ENCODE measurements around the gene YIF1A. TPM values are rescaled to one million over a fixed set of nuclear protein-coding genes. Genes with fewer than 3 reads are reported as not detected.
A peak's percentile ranks its signal among the peaks of the same experiment; 100 is the strongest.
"Not testable (repeated sequence)": the region's sequence is repeated elsewhere in the genome, so short reads cannot be mapped to it uniquely, and the experiment has no call there.

Gene YIF1A
- polyA plus RNA-seq, 1 donor = 48.9 TPM

DNA sequence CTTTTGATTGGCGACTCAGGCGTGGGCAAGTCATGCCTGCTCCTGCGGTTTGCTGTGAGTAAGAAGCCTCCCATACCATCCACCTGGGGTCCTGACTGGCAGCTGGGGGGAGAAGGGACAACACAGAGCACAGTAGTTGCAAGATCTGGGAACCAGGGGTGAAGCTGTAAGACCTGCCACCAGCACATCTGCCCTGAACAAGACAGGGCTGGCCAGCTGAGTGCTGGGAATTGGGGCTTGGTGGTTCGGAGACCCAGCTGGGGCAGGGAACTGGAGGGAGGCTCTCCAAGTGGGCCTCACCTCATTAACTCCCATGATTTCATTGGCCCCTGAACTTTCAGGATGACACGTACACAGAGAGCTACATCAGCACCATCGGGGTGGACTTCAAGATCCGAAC lies 17.1 kb downstream of the YIF1A start:
- DNase-seq (ENCODE audit: low read depth) = no peak

DNA sequence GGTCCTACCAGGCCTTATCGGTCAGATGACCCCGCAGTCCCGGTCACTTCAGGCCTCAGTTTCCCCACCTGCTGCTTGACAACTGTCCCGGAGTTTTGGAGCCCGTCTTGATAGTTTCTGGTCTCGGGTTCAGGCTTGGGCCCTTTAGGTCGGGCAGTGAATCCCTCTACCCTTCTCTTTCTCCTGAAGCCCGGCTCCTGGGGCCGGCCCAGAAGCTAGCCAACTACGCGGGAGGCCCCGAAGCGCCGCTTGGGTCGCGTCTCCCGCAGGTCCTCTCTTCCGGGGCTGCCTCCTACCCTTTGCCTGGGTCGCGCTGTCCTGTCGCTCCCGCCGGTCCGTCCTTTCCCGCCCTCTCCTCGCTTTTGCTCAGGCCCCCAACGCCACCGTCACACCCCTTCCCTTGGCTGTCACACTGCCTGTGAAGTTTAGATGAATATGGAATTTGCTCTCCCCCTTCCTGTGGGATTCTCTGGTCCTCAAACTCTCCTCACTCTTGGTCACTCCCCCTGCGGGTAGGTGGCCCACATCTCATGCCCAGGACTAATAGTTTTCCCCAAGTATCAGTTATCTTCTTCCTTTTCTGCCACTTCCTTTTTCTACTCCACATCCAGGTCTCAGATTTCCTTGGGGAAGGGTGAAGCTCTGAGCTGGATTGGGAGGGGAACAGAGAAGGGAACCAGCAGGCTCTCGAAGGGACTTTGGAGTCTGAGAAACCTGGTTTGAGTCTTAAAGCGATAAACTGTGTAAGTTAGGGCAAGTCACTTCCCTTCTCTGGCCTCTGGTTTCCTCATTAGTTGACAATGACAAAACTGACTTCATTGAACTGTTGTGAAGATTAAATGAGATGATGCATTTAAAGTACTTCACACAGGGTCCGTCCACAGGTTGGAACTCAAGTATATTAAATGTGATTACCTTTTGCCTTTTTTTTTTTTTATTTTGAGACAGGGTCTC lies 19.7 kb downstream of the YIF1A start:
- DNase-seq (ENCODE audit: low read depth) = no peak

DNA sequence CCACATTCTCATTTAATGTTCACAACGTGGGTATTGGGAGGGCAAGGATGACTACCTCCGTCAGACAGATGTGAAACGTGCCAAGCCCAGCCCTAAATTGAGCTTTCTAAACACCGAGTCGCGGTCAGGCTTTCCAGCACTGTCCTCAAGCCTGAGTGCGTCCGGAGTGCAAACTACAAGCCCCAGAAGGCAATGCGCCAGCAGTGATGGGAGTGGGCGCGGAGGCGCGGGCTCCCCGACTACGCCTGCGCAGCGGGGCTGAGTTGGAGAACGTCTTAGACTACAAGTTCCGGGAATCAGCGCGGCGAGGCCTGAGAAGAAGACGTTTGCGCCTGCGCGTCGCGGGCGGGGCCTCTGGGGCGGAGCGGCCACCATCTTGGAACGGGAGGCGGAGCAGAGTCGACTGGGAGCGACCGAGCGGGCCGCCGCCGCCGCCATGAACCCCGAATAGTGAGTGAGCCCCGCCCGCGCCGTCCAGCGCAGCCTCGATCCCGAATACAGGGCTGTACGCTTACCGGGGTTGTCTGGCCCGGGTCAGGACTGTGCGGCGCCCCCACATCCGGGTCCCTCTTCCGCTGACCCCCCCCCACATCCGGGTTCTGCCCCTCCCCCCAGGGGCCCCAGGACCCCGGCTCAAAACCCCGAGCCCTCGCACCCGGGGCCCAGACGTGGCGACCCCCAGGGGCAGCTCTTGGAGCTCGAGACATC lies 20.5 kb downstream of the YIF1A start, which contains the start of gene RAB1B:
Gene RAB1B (plus strand): TSS at position 396 of the 708 bp plus-strand sequence. CDS start 41 bp downstream, at position 437.
- peak; percentile 99 for DNase-seq (ENCODE audit: low read depth)

DNA sequence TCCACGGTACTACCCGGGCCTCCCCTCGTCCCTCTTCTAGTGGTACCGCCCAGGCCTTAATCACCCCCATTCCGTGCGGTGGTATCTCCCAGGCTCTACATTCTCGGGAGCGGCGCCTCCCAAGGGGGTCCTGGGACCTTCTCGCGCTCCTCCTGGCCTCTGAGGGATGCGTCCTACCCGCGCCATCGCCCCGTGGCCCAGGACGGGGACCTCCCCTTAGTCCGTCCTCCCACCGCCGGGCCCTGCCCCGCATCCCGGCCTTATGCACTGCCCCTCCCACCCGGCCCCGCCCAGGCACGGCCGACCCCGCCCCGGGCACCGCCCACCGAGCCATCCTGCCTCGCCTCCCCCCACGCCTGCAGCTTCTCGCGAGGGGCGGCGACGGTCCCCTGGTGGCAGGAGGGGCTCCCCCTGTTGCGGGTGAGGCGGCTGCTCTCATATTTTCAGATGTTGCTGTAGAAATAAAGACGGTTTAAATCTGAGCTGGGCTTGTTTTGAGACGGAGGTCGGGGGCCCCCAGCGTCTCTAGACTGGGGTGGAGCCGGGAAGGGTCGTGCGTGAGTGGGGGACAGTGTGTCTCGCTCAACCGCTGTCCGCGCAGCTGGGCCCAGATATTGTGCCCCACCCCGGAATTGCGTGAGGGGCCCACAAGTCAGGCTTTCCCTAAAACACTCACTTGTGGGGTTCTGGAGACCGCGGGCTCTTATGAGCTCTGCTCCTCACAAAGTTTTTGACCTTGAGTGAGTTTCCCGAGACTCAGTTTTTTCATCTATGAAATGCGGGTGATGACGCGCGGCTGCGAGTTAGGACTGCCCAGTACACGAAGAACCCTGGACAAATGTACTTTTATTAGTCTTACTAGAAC lies 21.3 kb downstream of the YIF1A start:
- peak; percentile 51 for DNase-seq (ENCODE audit: low read depth)

DNA sequence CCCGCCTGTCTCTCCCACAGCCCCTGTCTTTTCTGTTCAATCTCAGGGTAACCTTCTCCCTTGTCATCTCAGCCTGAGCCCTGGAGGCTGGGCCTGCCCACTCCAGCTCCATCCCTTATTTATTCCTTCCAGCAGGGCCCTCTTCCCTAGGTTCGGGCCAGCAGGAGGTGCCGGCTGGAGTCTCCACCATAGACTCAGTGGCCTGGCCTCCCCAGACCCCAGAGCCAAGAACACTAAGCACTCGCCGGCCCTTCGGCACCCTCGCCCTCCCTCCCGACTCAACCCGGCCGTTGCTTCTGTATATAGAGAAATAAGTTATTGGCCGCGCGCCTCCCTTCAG lies 21.9 kb downstream of the YIF1A start:
- DNase-seq (ENCODE audit: low read depth) = no peak

DNA sequence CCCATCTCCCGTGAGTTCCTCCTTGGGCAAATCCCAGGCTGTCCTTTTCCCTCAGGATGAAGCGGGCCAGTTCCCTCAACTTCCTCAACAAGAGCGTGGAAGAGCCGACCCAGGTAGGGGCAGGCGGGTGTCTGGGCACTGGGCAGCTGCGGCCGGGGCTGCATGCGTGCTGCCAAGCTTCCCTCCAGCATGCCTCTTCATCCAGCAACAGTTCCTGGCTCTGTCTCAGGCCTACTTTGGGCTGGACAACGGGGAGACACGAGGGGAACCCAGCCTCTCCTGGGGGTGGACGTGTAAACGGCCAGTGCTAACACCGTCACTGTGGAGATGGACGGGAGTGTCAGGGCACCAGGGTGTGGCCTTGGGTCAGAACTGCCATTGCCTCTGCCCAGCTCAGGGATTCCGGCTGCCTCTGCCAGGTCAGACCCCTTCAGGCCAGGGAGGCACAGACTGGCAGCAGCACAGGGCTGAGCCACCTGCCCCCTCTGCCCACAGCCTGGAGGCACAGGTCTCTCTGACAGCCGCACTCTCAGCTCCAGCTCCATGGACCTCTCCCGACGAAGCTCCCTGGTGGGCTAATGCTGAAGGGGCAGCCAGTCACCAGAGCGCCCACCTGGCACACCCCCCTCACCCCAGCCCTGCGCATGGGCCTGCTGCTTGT lies 22.4 kb downstream of the YIF1A start:
- no peak for DNase-seq (ENCODE audit: low read depth)

DNA sequence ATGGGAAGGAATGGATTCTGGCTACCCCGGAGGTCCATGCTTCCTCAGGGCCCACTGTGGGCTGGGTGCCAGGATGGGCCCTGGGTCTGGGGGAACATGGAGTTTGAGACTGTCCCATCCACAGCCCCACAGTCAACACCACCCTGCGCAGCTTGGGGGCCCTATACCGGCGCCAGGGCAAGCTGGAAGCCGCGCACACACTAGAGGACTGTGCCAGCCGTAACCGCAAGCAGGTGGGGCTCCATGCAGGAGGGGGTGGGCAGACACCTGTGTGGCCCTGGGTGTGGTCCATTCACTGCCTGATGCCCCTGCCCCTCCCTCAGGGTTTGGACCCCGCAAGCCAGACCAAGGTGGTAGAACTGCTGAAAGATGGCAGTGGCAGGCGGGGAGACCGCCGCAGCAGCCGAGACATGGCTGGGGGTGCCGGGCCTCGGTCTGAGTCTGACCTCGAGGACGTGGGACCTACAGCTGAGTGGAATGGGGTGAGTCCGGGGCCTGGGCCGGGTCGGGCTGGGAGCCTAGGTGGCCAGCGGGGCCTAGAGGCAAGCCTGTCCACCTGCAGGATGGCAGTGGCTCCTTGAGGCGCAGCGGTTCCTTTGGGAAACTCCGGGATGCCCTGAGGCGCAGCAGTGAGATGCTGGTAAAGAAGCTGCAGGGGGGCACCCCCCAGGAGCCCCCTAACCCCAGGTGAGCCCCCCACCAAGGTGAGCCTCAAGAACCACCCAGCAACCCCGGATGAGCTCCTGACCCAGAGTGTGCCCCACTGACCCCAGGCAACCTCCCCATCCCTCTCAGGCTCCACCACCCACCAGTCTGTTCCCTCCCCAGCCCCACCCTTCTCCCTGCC lies 23.2 kb downstream of the YIF1A start:
- no peak for DNase-seq (ENCODE audit: low read depth)

DNA sequence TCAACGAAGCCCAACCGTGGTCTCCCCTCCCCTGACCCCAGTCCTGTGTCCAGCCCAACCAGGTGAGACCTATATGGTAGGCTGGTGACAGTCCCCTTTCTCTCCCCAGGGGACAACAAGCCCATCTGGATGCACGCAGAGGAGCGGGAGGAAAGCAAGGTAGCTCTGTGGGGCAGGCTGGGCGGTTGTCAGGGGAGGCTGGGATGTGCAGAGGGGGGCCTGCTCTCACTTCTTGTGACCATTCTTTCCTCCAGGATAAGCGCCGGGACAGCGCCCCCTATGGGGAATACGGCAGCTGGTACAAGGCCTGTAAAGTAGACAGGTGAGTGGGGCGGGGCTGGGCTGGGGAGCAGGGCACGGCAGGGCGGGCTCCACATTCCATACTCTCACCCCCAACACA lies 24.0 kb downstream of the YIF1A start:
- no peak for DNase-seq (ENCODE audit: low read depth)

DNA sequence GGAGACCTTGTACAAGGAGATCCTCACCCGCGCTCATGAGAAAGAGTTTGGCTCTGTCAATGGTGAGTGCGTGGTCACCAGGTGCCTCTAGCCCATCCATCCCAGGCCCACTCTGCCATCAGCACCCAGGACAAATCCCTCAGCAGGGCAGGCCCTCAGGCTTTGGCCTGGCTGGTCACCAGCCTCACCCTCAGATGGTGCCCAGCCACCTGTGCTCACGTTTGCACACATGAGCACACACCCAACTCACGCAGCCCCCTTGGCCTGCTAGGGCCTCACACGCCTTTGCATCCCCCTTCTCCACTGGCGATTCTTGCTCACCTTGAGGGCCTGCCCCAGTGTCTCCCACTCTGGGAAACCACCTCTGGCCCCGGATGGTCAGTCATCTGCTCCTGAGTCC lies 24.6 kb downstream of the YIF1A start:
- no peak for DNase-seq (ENCODE audit: low read depth)

DNA sequence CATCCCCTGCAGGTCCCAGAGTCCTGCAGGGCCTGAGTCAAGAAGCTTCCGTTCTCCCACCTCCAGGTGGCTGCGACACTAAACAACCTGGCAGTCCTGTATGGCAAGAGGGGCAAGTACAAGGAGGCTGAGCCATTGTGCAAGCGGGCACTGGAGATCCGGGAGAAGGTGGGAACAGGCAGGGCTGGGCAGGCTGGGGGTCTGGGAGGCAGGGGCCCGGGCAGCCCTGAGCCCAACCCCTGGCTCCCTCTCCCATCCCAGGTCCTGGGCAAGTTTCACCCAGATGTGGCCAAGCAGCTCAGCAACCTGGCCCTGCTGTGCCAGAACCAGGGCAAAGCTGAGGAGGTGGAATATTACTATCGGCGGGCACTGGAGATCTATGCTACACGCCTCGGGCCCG lies 25.2 kb downstream of the YIF1A start:
- no peak for DNase-seq (ENCODE audit: low read depth)

DNA sequence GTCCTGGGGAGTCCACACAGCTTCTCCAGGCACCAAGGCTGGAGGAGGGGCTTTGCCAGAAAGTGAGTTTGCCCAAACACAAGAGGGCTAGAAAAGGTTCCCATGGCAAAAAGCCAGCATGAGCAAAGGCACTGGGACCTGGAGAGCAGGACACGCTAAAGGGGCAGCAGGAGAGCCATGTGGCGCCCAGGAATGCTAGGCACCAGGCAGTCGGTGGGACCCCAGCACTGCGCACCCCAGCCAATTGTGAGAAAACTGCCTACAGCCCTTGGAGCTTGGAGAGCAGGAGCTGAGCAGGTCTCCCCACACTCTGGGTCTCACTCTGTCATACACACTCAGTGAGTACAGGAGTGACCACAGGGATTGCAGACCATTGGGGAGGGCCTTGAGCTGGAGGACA lies 25.7 kb downstream of the YIF1A start:
- no peak for DNase-seq (ENCODE audit: low read depth)

DNA sequence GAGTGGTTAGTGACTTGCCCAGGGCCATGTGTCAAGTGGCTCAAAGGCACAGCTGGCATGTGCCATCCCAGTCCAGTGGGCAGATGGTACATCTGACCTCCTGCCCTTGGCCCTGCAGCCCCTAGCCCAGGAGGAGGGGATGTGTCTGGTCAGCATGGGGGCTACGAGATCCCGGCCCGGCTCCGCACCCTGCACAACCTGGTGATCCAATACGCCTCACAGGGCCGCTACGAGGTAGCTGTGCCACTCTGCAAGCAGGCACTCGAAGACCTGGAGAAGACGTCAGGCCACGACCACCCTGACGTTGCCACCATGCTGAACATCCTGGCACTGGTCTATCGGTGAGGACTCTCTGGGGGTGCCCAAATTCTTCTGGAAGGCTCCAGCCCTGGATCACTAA lies 26.2 kb downstream of the YIF1A start:
- no peak for DNase-seq (ENCODE audit: low read depth)

DNA sequence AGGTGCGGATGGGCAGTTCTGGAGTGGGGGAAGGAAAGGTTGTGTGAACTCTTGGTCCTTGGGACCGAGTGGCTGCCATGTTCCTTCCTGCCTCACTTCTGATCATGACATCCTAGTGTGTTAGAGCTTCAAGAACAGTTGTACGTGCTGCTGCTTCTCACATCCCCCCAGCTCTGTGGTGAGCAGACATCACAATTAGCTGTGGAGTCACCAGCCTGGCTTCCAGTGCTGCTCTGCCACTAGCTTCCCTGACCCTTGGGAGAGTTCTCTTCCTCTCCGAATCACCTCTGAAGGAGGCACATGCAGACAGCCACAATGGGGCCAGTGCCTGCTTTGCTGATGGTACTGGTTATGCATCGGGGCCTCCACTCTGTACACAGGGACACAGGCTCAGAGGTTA lies 26.8 kb downstream of the YIF1A start:
- DNase-seq (ENCODE audit: low read depth) = no peak

DNA sequence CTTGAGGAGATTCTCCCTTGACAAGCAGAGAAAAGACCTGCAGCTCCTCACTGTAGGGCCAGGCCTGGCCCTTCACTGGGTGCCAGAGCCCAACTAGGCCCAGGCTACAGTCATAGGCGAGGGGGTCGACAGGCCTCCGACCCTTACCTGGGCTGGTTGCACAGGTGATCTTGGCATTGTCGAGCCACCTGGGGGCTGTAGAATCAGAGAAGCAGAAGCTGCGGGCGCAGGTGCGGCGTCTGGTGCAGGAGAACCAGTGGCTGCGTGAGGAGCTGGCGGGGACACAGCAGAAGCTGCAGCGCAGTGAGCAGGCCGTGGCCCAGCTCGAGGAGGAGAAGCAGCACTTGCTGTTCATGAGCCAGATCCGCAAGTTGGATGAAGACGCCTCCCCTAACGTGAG lies 27.4 kb downstream of the YIF1A start:
- no peak for DNase-seq (ENCODE audit: low read depth)

DNA sequence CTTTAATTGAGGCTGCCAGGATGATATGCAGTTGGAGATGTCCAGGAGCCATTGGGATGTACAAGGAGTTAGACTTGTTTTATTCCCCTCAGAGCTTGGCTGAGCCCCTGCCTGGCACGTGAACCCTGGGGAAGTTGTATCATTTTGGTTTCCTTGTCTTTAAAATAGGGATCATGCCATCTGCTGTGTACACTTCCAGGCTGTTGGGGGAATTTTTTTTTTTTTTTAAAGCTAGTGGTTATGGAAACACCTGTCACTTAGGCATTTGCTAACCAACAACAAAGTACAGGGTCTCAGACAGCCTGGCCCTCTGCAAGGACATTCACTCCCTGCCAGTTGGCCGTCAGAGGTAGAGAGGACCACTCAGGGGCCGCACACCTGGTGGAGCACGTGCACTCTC lies 29.0 kb downstream of the YIF1A start:
- DNase-seq (ENCODE audit: low read depth) = no peak

DNA sequence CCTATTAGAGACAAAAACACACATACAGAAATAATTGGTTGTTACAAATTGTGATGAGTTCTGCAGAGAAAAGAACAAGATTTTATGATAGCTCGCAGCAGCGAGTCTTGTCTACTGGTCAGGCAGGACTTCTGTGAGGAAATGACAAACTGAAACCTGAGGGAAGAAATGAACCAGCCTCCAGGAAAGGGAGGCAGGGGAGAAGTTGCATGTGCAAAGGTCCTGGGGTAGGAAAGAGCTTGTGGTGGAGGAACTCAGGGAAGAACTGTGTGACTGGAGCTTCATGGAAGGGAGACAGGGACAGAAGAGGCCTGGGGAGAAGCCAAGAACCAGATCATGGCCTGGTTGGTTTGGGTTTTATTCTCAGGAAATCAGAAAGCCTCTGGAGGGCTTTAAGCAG lies 29.7 kb downstream of the YIF1A start:
- DNase-seq (ENCODE audit: low read depth) = no peak

DNA sequence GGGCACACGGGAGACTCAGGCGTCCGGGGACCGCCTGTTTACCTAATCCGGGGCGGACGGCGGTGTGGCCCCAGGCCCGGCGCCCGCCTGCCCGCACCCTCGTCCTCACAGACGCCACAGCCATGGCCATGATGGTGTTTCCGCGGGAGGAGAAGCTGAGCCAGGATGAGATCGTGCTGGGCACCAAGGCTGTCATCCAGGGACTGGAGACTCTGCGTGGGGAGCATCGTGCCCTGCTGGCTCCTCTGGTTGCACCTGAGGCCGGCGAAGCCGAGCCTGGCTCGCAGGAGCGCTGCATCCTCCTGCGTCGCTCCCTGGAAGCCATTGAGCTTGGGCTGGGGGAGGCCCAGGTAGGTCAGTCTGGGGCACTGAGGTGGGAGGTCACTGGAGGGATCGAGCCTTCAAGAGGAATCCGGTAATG lies 30.5 kb downstream of the YIF1A start:
- no peak for DNase-seq (ENCODE audit: low read depth)

DNA sequence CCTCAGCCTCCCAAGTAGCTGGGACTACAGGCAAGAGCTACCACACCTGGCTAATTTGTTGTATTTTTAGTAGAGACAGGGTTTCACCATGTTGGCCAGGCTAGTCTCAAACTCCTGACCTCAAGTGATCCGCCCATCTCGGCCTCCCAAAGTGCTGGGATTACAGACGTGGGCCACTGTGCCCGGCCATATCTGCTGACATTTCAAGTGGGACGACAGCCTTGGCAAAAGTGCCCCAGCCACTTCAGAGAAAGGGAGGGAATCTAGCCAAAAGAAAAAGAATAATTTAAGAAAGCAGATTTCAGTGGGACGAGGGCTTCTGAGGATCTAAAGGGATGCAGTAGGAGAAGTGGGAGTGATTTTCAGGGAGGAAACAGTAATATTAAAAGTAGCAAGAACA lies 35.9 kb downstream of the YIF1A start:
- DNase-seq (ENCODE audit: low read depth) = not testable (repeated sequence)

DNA sequence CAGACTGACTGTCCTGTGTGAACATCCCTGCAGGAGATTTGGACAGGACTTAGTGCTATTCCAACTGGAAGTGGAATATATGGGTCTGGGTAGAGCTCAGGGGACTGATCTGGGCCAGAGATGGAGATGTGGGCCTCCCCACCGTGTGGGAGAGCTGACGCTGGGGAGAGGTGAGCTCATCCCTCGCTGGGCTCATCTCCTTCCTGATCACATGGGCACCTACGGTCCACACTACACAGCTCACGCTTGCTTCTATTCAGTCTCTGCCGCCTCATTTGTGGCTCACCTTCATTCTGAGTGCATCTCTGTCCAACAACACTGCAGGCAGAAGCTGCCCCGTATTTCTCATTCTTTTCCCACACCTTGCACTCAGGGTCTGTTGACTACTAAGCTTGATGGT lies 37.1 kb downstream of the YIF1A start:
- no peak for DNase-seq (ENCODE audit: low read depth)

DNA sequence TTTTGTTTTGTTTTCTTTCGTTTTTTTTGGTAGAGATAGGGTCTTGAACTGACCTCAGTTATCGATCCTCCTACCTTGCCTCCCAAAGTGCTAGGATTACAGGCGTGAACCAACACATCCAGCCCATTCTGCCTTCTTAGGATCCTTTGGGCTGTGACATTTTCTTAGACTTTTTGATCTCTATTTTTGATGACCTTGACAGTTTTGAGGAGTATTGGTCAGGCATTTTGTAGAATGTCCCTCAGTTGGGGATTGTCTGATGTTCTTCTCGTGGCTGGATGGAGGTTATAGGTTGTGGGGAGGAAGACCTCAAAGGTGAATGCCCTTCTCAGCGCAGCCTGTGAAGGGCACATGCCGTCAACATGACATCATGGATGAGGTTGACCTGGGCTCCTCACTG lies 40.0 kb downstream of the YIF1A start:
- DNase-seq (ENCODE audit: low read depth) = no peak

DNA sequence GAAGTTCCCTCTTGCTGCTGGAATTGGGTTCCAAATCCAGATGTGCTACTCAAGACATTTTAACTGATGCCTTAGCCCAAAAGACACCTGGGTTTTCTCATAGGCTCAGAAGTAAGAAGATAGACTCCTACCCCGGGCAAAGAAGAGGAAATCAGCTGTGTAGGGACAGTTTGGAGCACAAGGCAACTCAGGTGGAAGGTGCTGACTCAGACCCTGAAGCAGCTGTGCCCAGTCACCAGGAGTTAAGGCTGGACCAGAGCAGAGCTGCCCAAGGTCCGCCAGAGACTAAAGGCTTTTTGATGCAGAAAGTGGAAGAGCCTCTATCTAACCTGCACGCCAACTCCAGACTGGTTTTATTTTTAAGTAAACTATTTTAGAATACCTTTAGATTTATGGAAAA lies 41.1 kb downstream of the YIF1A start:
- no peak for DNase-seq (ENCODE audit: low read depth)
